H9 (cell line): Measurements from ENCODE around the gene PUDP. TPM values are rescaled to one million over a fixed set of nuclear protein-coding genes. Genes with fewer than 3 reads are reported as not detected.

Experiments
- DNase-seq: peaks from one replicate; pipeline ENCODE4 v3.0.0-alpha.2; 2017
- H2AFZ ChIP-seq: one replicate; pipeline ENCODE4 v1.6.1; 2013; ENCODE audit warnings: mild to moderate bottlenecking, low read length, control low read depth, moderate library complexity
- H2AK5ac ChIP-seq: 2 replicates; pipeline ENCODE4 v1.6.1; 2013; ENCODE audit warnings: low read length, control low read depth, mixed read lengths; ENCODE audit not compliant: insufficient read length
- H2BK120ac ChIP-seq: one replicate; pipeline ENCODE4 v1.6.1; 2013; ENCODE audit warnings: low read depth, mild to moderate bottlenecking, low read length, control low read depth, inconsistent platforms; ENCODE audit not compliant: poor library complexity, severe bottlenecking
- H2BK12ac ChIP-seq: 2 replicates; pipeline ENCODE4 v1.6.1; 2013; ENCODE audit warnings: low read length, control low read depth, mixed read lengths, low read depth; ENCODE audit not compliant: insufficient read length
- H2BK15ac ChIP-seq: 2 replicates; pipeline ENCODE4 v1.6.1; 2013; ENCODE audit warnings: low read depth, low read length, control low read depth
- H2BK20ac ChIP-seq: one replicate; pipeline ENCODE4 v1.6.1; 2013; ENCODE audit warnings: low read depth, mild to moderate bottlenecking, low read length, control low read depth, inconsistent platforms; ENCODE audit not compliant: poor library complexity, severe bottlenecking
- H2BK5ac ChIP-seq: 2 replicates; pipeline ENCODE4 v1.6.1; 2013; ENCODE audit warnings: low read length, control low read depth, mixed read lengths; ENCODE audit not compliant: insufficient read length
- H3K14ac ChIP-seq: 2 replicates; pipeline ENCODE4 v1.6.1; 2013; ENCODE audit warnings: low read length, control low read depth; ENCODE audit not compliant: insufficient read depth
- H3K18ac ChIP-seq: 2 replicates; pipeline ENCODE4 v1.6.1; 2013; ENCODE audit warnings: low read depth, mild to moderate bottlenecking, mixed read lengths, low read length, control low read depth; ENCODE audit not compliant: insufficient read length
- H3K23ac ChIP-seq: 2 replicates; pipeline ENCODE4 v1.6.1; 2013; ENCODE audit warnings: low read length, control low read depth, mixed read lengths, low read depth; ENCODE audit not compliant: insufficient read length
- H3K23me2 ChIP-seq: 2 replicates; pipeline ENCODE4 v1.6.1; 2013; ENCODE audit warnings: low read depth, mild to moderate bottlenecking, mixed read lengths, low read length, control low read depth; ENCODE audit not compliant: insufficient read length, poor library complexity, severe bottlenecking
- H3K27ac ChIP-seq: 2 replicates; pipeline ENCODE4 v1.5.1; 2013; ENCODE audit warnings: low read length, control low read depth, mixed read lengths, low read depth; ENCODE audit not compliant: insufficient read length
- H3K27me3 ChIP-seq: 2 replicates; pipeline ENCODE4 v1.6.1; 2013; ENCODE audit warnings: low read length, control low read depth, inconsistent platforms; ENCODE audit not compliant: insufficient read depth
- H3K4ac ChIP-seq: 2 replicates; pipeline ENCODE4 v1.6.1; 2013; ENCODE audit warnings: low read depth, mild to moderate bottlenecking, control low read depth, inconsistent platforms, low read length, moderate library complexity
- H3K4me1 ChIP-seq: 2 replicates; pipeline ENCODE4 v1.6.1; 2013; ENCODE audit warnings: low read length, control low read depth, inconsistent platforms; ENCODE audit not compliant: insufficient read depth
- H3K4me2 ChIP-seq: 2 replicates; pipeline ENCODE4 v1.6.1; 2013; ENCODE audit warnings: low read length, control low read depth, mixed read lengths; ENCODE audit not compliant: insufficient read length, insufficient read depth
- H3K56ac ChIP-seq: 2 replicates; pipeline ENCODE4 v1.6.1; 2013; ENCODE audit warnings: low read depth, mild to moderate bottlenecking, mixed read lengths, low read length, control low read depth; ENCODE audit not compliant: insufficient read length
- H3K79me1 ChIP-seq: 2 replicates; pipeline ENCODE4 v1.6.1; 2013; ENCODE audit warnings: low read depth, mild to moderate bottlenecking, moderate library complexity, low read length, control low read depth, inconsistent platforms; ENCODE audit not compliant: insufficient read depth, poor library complexity, severe bottlenecking
- H3K79me2 ChIP-seq: 2 replicates; pipeline ENCODE4 v1.6.1; 2013; ENCODE audit warnings: low read length, control low read depth, inconsistent platforms; ENCODE audit not compliant: insufficient read depth
- H3K9ac ChIP-seq: 2 replicates; pipeline ENCODE4 v1.6.1; 2013; ENCODE audit warnings: low read length, control low read depth, mixed read lengths; ENCODE audit not compliant: insufficient read length; ENCODE audit errors: extremely low read depth
- H3K9me3 ChIP-seq: one replicate; pipeline ENCODE4 v1.6.1; 2013; ENCODE audit warnings: low read depth, low read length, inconsistent platforms; ENCODE audit not compliant: control insufficient read depth
- H3T11ph ChIP-seq: one replicate; pipeline ENCODE4 v1.6.1; 2013; ENCODE audit warnings: mild to moderate bottlenecking, low read length, control low read depth, inconsistent platforms
- H4K20me1 ChIP-seq: one replicate; pipeline ENCODE4 v1.6.1; 2013; ENCODE audit not compliant: control insufficient read depth, insufficient read length, insufficient read depth
- H4K5ac ChIP-seq: 2 replicates; pipeline ENCODE4 v1.6.1; 2013; ENCODE audit warnings: low read depth, mild to moderate bottlenecking, mixed read lengths, low read length, control low read depth; ENCODE audit not compliant: insufficient read length
- H4K8ac ChIP-seq: replicated peaks from 2 replicates; pipeline ENCODE4 v1.6.1; 2013; ENCODE audit warnings: low read length, control low read depth, mixed read lengths, low read depth; ENCODE audit not compliant: insufficient read length
- H4K91ac ChIP-seq: 2 replicates; pipeline ENCODE4 v1.6.1; 2013; ENCODE audit warnings: low read depth, mild to moderate bottlenecking, moderate library complexity, mixed read lengths, low read length, control low read depth; ENCODE audit not compliant: insufficient read length
- H3K27ac Mint-ChIP-seq, 3 experiments: 2 replicates in 2 of 3; 3 replicates in 1 of 3; pipeline ENCODE4 v1.8.0; 2020 to 2021; ENCODE audit warnings: mixed read lengths in 3 of 3, mild to moderate bottlenecking in 1 of 3, moderate library complexity in 1 of 3
- H3K27me3 Mint-ChIP-seq: 2 replicates; pipeline ENCODE4 v1.8.0; 2021; ENCODE audit warnings: low read depth, mild to moderate bottlenecking, moderate library complexity, mixed read lengths
- H3K36me3 Mint-ChIP-seq, 3 experiments: 2 replicates in 2 of 3; 3 replicates in 1 of 3; pipeline ENCODE4 v1.8.0; 2020 to 2021; ENCODE audit warnings: low read depth in 3 of 3, mixed read lengths in 3 of 3; ENCODE audit not compliant: insufficient read depth in 1 of 3
- H3K4me1 Mint-ChIP-seq, 2 experiments: 2 replicates each; pipeline ENCODE4 v1.8.0; 2020; ENCODE audit warnings: mixed read lengths in 2 of 2
- H3K4me3 Mint-ChIP-seq, 2 experiments: 2 replicates in 1 of 2; 3 replicates in 1 of 2; pipeline ENCODE4 v1.8.0; 2020 to 2021; ENCODE audit warnings: mild to moderate bottlenecking in 2 of 2, mixed read lengths in 2 of 2, moderate library complexity in 1 of 2
- H3K9me3 Mint-ChIP-seq, 2 experiments: 2 replicates in 1 of 2; 3 replicates in 1 of 2; pipeline ENCODE4 v1.8.0; 2020; ENCODE audit warnings: mild to moderate bottlenecking in 2 of 2, mixed read lengths in 2 of 2, moderate library complexity in 1 of 2
- CTCF ChIP-seq: fragments of 200-600 bp; sonication (generic); conservative IDR thresholded peaks from 3 replicates; pipeline ENCODE4 v1.8.0; 2021; ENCODE audit warnings: antibody characterized with exemption, mild to moderate bottlenecking
- WGBS: extraction: QIAGEN DNeasy Blood & Tissue Kit; methylation state at CpG from one replicate; pipeline ENCODE4 v1.1.7; 2013; ENCODE audit warnings: missing lambda C conversion rate, low lambda C conversion rate, mixed read lengths; ENCODE audit not compliant: insufficient read length; ENCODE audit errors: extremely low coverage; 5-methylcytosine and 5-hydroxymethylcytosine counted together
- total RNA-seq: library from RNA; stranded (reverse); gene quantifications from 2 replicates; pipeline ENCODE4 v1.2.1, GENCODE V29; 2021

Gene PUDP
- total RNA-seq, 1 experiment from 2014 or later, result 46.3 TPM

GRCh38 chrX:7068939-7069367, 79.0 kb downstream of the PUDP start:
- Mint-ChIP-seq H3K9me3 (peaks cover 17 to 18% of the 10 kb centered on the region in 2 experiments), H3K4me1 (peaks cover 5 to 8% of the 10 kb centered on the region in 2 experiments; a peak in 3 of 4 replicates), H3K27ac (peak overlapping the region in 2 of 3 experiments; percentile 3 to 77; a peak in 2 of 7 replicates), H3K36me3 (peaks cover 33 to 42% (median 37%) of the 10 kb centered on the region in 3 experiments), H3K27me3 (no peaks in the 10 kb centered on the region), H3K4me3 (no peak overlapping the region)
- Histone ChIP-seq H3K9me3 (peaks cover 10% of the 10 kb centered on the region), H2BK12ac (no peak overlapping the region), H3K56ac (no peak overlapping the region), H3K27me3 (no peaks in the 10 kb centered on the region), H2BK20ac (no peak overlapping the region), H2BK15ac (no peak overlapping the region), H4K20me1 (no peaks in the 10 kb centered on the region), H4K5ac (no peak overlapping the region), H3K23me2 (no peaks in the 10 kb centered on the region), H3K4me2 (no peak overlapping the region), H3K9ac (no peak overlapping the region), H3K79me1 (no peaks in the 10 kb centered on the region), H2AFZ (no peak overlapping the region), H2AK5ac (no peak overlapping the region), H3K18ac (no peak overlapping the region), H3K79me2 (no peaks in the 10 kb centered on the region), H3K4ac (no peak overlapping the region), H3K4me1 (no peaks in the 10 kb centered on the region), H3K23ac (no peak overlapping the region), H3K27ac (no peak overlapping the region), H3T11ph (no peak overlapping the region), H2BK120ac (no peak overlapping the region), H4K8ac (no peak overlapping the region), H3K14ac (no peak overlapping the region), H4K91ac (no peak overlapping the region), H2BK5ac (no peak overlapping the region)
- WGBS, result no CpG with 5 or more reads among the region's 10 CpGs
- peak; percentile 60 for DNase-seq
- peak; percentile 73 for TF ChIP-seq CTCF
